Natural killer cell (primary cell): ENCODE measurements around the gene CDK4. TPM values are rescaled to one million over a fixed set of nuclear protein-coding genes. Genes with fewer than 3 reads are reported as not detected.

Experiments
- ATAC-seq, 3 donors: fragments of 150-1000 bp in 2 of 3; fragments of 200-7000 bp in 1 of 3; cut with Tn5 transposase; 1 replicate in 1 of 3; 2 replicates in 2 of 3; pipeline ENCODE4 v1.10.0; 2021; ENCODE audit warnings: mild to moderate bottlenecking in 2 of 3, moderate library complexity in 2 of 3
- DNase-seq, 2 donors: peaks; one replicate each; pipeline versions ENCODE4 v3.0.0 to v3.0.0-alpha.2; 2013 to 2021; ENCODE audit warnings: mixed read lengths in 1 of 2
- H3K27ac ChIP-seq: one replicate; pipeline ENCODE4 v1.5.1; 2013; ENCODE audit warnings: mild to moderate bottlenecking, low read length
- H3K27me3 ChIP-seq: one replicate; pipeline ENCODE4 v1.6.1; 2013; ENCODE audit warnings: low read length; ENCODE audit not compliant: control insufficient read depth, insufficient read depth
- H3K36me3 ChIP-seq: one replicate; pipeline ENCODE4 v1.6.1; 2013; ENCODE audit warnings: low read length; ENCODE audit not compliant: control insufficient read depth, insufficient read depth
- H3K4me1 ChIP-seq: one replicate; pipeline ENCODE4 v1.6.1; 2013; ENCODE audit warnings: low read length; ENCODE audit not compliant: control insufficient read depth, insufficient read depth
- H3K4me3 ChIP-seq: one replicate; pipeline ENCODE4 v1.5.1; 2013; ENCODE audit warnings: low read length
- H3K9me3 ChIP-seq: one replicate; pipeline ENCODE4 v1.6.1; 2013; ENCODE audit warnings: low read length; ENCODE audit not compliant: control insufficient read depth, insufficient read depth
- H3K27ac Mint-ChIP-seq, 2 donors: one replicate each; pipeline ENCODE4 v1.8.0; 2022; ENCODE audit warnings: mild to moderate bottlenecking in 2 of 2, mixed read lengths in 2 of 2, moderate library complexity in 1 of 2
- H3K27me3 Mint-ChIP-seq, 2 donors: one replicate each; pipeline ENCODE4 v1.8.0; 2022; ENCODE audit warnings: low read depth in 2 of 2, mixed read lengths in 2 of 2
- H3K36me3 Mint-ChIP-seq: one replicate; pipeline ENCODE4 v1.8.0; 2022; ENCODE audit warnings: mixed read lengths
- H3K4me1 Mint-ChIP-seq, 2 donors: one replicate each; pipeline ENCODE4 v1.8.0; 2022; ENCODE audit warnings: mixed read lengths in 2 of 2
- H3K4me3 Mint-ChIP-seq: one replicate; pipeline ENCODE4 v1.8.0; 2022; ENCODE audit warnings: mild to moderate bottlenecking, moderate library complexity, mixed read lengths
- H3K9me3 Mint-ChIP-seq, 2 donors: one replicate each; pipeline ENCODE4 v1.8.0; 2022; ENCODE audit warnings: mixed read lengths in 2 of 2
- WGBS: methylation state at CpG from one replicate; pipeline ENCODE4 v1.1.7; 2013; ENCODE audit warnings: missing lambda C conversion rate; ENCODE audit not compliant: insufficient coverage; 5-methylcytosine and 5-hydroxymethylcytosine counted together
- intact Hi-C: fragments of 100-400 bp; cut with micrococcal nuclease; formaldehyde crosslinking; loops from one replicate; pipeline ENCODE4 v1.14.2; 2022
- total RNA-seq, 4 donors: library from RNA; stranded (reverse); fragments of 120-200 nt in 1 of 4; gene quantifications; one replicate each; pipeline versions ENCODE4 v1.2.3 to v1.2.4, GENCODE V29; 2013 to 2022
- TF ChIP-seq, protein P1 (sequence below): fragments of 200-600 bp; IDR thresholded peaks from one replicate; pipeline ENCODE4 v1.8.0; 2022; ENCODE audit warnings: antibody characterized with exemption

CDK4 gene
- total RNA-seq, 3 donors from 2014 or later (not counting 1 experiment from before 2014, with no cell fraction given), result 30.7 to 39.5 (median 37.7) TPM

DNA sequence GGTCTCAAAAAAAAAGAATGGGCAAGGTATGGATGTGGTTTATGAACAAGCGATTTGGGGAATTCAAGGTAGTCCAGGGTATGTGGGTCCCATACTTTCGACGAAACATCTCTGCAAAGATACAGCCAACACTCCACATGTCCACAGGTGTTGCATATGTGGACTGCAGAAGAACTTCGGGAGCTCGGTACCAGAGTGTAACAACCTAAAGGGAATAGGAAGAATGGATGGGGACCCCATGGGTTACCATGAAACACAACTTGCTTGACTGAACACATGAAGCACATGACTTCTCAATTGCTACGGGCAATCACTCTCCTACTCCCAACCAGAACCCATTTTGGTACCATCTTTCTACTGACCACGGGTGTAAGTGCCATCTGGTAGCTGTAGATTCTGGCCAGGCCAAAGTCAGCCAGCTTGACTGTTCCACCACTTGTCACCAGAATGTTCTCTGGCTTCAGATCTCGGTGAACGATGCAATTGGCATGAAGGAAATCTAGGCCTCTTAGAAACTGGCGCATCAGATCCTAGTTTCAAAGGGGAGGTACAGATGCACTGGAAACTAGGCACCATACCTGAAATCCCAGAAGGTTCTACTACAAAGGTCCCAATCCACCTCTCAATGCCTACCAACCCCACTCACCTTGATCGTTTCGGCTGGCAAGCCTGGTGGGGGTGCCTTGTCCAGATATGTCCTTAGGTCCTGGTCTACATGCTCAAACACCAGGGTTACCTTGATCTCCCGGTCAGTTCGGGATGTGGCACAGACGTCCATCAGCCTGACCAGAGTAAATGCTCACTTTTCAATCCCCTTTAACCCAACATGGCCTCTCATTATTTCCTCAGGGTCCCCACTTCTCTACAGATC, 1.3 kb downstream of the CDK4 start:
- no peak for DNase-seq
- H3K4me3 Mint-ChIP-seq, result peak overlapping the region; percentile 89
- H3K4me3 ChIP-seq, result no peak overlapping the region
- no peaks in the 10 kb centered on the region for H3K27me3 Mint-ChIP-seq
- H3K27me3 ChIP-seq, result no peaks in the 10 kb centered on the region
- no peak for ATAC-seq
- peaks cover 32% of the 10 kb centered on the region for H3K4me1 ChIP-seq
- TF ChIP-seq, protein P1, sequence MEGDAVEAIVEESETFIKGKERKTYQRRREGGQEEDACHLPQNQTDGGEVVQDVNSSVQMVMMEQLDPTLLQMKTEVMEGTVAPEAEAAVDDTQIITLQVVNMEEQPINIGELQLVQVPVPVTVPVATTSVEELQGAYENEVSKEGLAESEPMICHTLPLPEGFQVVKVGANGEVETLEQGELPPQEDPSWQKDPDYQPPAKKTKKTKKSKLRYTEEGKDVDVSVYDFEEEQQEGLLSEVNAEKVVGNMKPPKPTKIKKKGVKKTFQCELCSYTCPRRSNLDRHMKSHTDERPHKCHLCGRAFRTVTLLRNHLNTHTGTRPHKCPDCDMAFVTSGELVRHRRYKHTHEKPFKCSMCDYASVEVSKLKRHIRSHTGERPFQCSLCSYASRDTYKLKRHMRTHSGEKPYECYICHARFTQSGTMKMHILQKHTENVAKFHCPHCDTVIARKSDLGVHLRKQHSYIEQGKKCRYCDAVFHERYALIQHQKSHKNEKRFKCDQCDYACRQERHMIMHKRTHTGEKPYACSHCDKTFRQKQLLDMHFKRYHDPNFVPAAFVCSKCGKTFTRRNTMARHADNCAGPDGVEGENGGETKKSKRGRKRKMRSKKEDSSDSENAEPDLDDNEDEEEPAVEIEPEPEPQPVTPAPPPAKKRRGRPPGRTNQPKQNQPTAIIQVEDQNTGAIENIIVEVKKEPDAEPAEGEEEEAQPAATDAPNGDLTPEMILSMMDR, result no peak
- H3K27ac Mint-ChIP-seq, result peak overlapping the region; percentile 91 to 92
- no peaks in the 10 kb centered on the region for H3K9me3 Mint-ChIP-seq
- H3K36me3 Mint-ChIP-seq, result peaks cover 6% of the 10 kb centered on the region
- WGBS, result 96% methylated on average over 15 of the region's 15 CpGs
- H3K4me1 Mint-ChIP-seq, result peaks cover 41 to 44% of the 10 kb centered on the region in 2 donors
- H3K27ac ChIP-seq, result no peak overlapping the region
- intact Hi-C loops, result no loop called here
- peaks cover 22% of the 10 kb centered on the region for H3K36me3 ChIP-seq
- no peaks in the 10 kb centered on the region for H3K9me3 ChIP-seq

DNA sequence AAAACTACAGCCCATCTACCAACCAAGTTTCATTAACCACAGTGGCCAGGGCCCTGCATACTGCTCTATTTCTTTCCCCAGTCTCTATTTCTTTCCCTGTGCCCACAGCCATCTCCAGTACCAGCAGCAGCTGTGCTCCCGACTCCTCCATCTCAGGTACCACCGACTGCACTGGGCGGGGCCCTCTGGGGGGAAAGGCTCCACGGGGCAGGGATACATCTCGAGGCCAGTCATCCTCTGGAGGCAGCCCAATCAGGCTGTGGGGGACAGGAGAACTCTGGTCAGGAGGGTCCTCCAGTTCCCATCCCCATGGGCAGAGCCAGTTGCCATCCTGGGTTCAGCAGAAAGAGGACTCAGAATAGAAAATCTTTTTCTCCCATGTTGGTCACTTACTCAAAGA, 3.0 kb downstream of the CDK4 start:
- H3K27ac Mint-ChIP-seq, result no peak overlapping the region
- no peak for ATAC-seq
- Histone ChIP-seq H3K27me3 (no peaks in the 10 kb centered on the region), H3K4me1 (peaks cover 38% of the 10 kb centered on the region), H3K4me3 (no peak overlapping the region), H3K27ac (no peak overlapping the region), H3K36me3 (peaks cover 22% of the 10 kb centered on the region), H3K9me3 (no peaks in the 10 kb centered on the region)
- no peaks in the 10 kb centered on the region for H3K9me3 Mint-ChIP-seq
- WGBS, result 96% methylated on average over 5 of the region's 5 CpGs
- H3K36me3 Mint-ChIP-seq, result peaks cover 6% of the 10 kb centered on the region
- no peak overlapping the region for H3K4me3 Mint-ChIP-seq
- no peaks in the 10 kb centered on the region for H3K27me3 Mint-ChIP-seq
- TF ChIP-seq, protein P1, result no peak
- DNase-seq, result no peak
- peaks cover 49 to 53% of the 10 kb centered on the region in 2 donors for H3K4me1 Mint-ChIP-seq
- intact Hi-C loops, result no loop called here

- Histone ChIP-seq H3K4me3 (no peak overlapping the region), H3K9me3 (no peaks in the 10 kb centered on the region), H3K27ac (peak overlapping the region; percentile 91), H3K4me1 (peaks cover 36% of the 10 kb centered on the region), H3K27me3 (no peaks in the 10 kb centered on the region), H3K36me3 (peaks cover 22% of the 10 kb centered on the region)
- ATAC-seq (no peak), DNase-seq (no peak)
- H3K4me1 Mint-ChIP-seq, result peaks cover 43% of the 10 kb centered on the region in 2 donors
- peak overlapping the region; percentile 98 to 99 for H3K27ac Mint-ChIP-seq
- H3K9me3 Mint-ChIP-seq, result no peaks in the 10 kb centered on the region
- TF ChIP-seq, protein P1, result no peak
- intact Hi-C loops, result no loop called here
- 82% methylated on average over 3 of the region's 3 CpGs for WGBS
- peaks cover 6% of the 10 kb centered on the region for H3K36me3 Mint-ChIP-seq
- H3K4me3 Mint-ChIP-seq, result peak overlapping the region; percentile 98
- H3K27me3 Mint-ChIP-seq, result no peaks in the 10 kb centered on the region
Measured at GRCh38 chr12:57746025-57746424, 6.1 kb downstream of the CDK4 start.
